Neural cell (in vitro differentiated cells): ENCODE data around the gene GRK3. TPM values are rescaled to one million over a fixed set of nuclear protein-coding genes. Genes with fewer than 3 reads are reported as not detected.

ENCODE experiments used
- H2AFZ ChIP-seq: fragments of 200-600, 300-800 bp; sonication (generic), shearing (Covaris generic); 2 replicates; pipeline ENCODE4 v1.6.0; 2014; ENCODE audit warnings: low read depth, mild to moderate bottlenecking, antibody characterized with exemption, low read length, moderate library complexity
- H3F3A ChIP-seq: fragments of 200-600 bp; shearing (Covaris generic); 2 replicates; pipeline ENCODE4 v1.6.1; 2016; ENCODE audit warnings: mild to moderate bottlenecking, moderate library complexity, mixed read lengths, antibody characterized with exemption, low read length; ENCODE audit not compliant: insufficient read depth, poor library complexity, severe bottlenecking
- H3K27ac ChIP-seq: fragments of 200-600, 300-800 bp; sonication (generic), shearing (Covaris generic); 2 replicates; pipeline ENCODE4 v1.5.1; 2014; ENCODE audit warnings: mild to moderate bottlenecking, low read length, moderate library complexity
- H3K27me3 ChIP-seq: fragments of 300-800, 200-600 bp; sonication (generic), shearing (Covaris generic); 2 replicates; pipeline ENCODE4 v1.6.0; 2014; ENCODE audit warnings: mild to moderate bottlenecking, low read depth, low read length, moderate library complexity; ENCODE audit not compliant: insufficient read depth
- H3K36me3 ChIP-seq: fragments of 300-800, 200-600 bp; sonication (generic), shearing (Covaris generic); 2 replicates; pipeline ENCODE4 v1.5.1; 2014; ENCODE audit warnings: mild to moderate bottlenecking, antibody characterized with exemption, low read length, moderate library complexity; ENCODE audit not compliant: insufficient read depth
- H3K4me2 ChIP-seq: fragments of 300-800, 200-600 bp; sonication (generic), shearing (Covaris generic); 2 replicates; pipeline ENCODE4 v1.6.0; 2014; ENCODE audit warnings: mild to moderate bottlenecking, low read length
- H3K4me3 ChIP-seq: fragments of 300-800, 200-600 bp; sonication (generic), shearing (Covaris generic); 2 replicates; pipeline ENCODE4 v1.5.1; 2014; ENCODE audit warnings: mild to moderate bottlenecking, low read length, moderate library complexity
- H3K79me2 ChIP-seq: fragments of 200-600 bp; shearing (Covaris generic); replicated peaks from 2 replicates; pipeline ENCODE4 v1.6.0; 2014; ENCODE audit warnings: mild to moderate bottlenecking, low read length, moderate library complexity; ENCODE audit not compliant: insufficient read depth
- H3K9ac ChIP-seq: fragments of 300-800, 200-600 bp; sonication (generic), shearing (Covaris generic); 2 replicates; pipeline ENCODE4 v1.6.1; 2016; ENCODE audit warnings: mild to moderate bottlenecking, low read length, mixed read lengths
- H3K9me2 ChIP-seq: fragments of 200-600 bp; shearing (Covaris generic); 2 replicates; pipeline ENCODE4 v1.6.1; 2016; ENCODE audit warnings: mild to moderate bottlenecking, low read length, mixed read lengths; ENCODE audit not compliant: insufficient read depth
- H3K9me3 ChIP-seq: fragments of 200-600, 300-800 bp; sonication (generic), shearing (Covaris generic); 2 replicates; pipeline ENCODE4 v1.6.1; 2016; ENCODE audit warnings: mild to moderate bottlenecking, mixed run types, low read length, moderate library complexity, mixed read lengths
- H4K20me1 ChIP-seq: fragments of 200-600 bp; shearing (Covaris generic); 2 replicates; pipeline ENCODE4 v1.6.1; 2016; ENCODE audit warnings: mild to moderate bottlenecking, mixed run types; ENCODE audit not compliant: insufficient read depth
- EP300 ChIP-seq: fragments of 450-650 bp; conservative IDR thresholded peaks from 2 replicates; pipeline ENCODE4 v1.6.1; 2014; ENCODE audit warnings: antibody characterized with exemption, mild to moderate bottlenecking, moderate library complexity; ENCODE audit not compliant: poor library complexity, severe bottlenecking
- EZH2 ChIP-seq: fragments of 200-600, 300-800 bp; shearing (Covaris generic), sonication (generic); IDR thresholded peaks from 2 replicates; pipeline ENCODE4 v1.6.1; 2014; ENCODE audit warnings: antibody characterized with exemption, low read length, borderline replicate concordance, mild to moderate bottlenecking; ENCODE audit not compliant: insufficient read depth, poor library complexity, severe bottlenecking
- MXI1 ChIP-seq: fragments of 450-650 bp; conservative IDR thresholded peaks from 2 replicates; pipeline ENCODE4 v1.6.1; 2014; ENCODE audit warnings: antibody characterized with exemption, mild to moderate bottlenecking; ENCODE audit not compliant: poor library complexity, severe bottlenecking
- POLR2AphosphoS5 ChIP-seq: IDR thresholded peaks from 2 replicates; pipeline ENCODE4 v1.6.1; 2012
- RAD21 ChIP-seq: fragments of 450-650 bp; conservative IDR thresholded peaks from 2 replicates; pipeline ENCODE4 v1.6.1; 2014; ENCODE audit warnings: antibody characterized with exemption, mild to moderate bottlenecking, moderate library complexity
- SMC3 ChIP-seq: fragments of 450-650 bp; conservative IDR thresholded peaks from 2 replicates; pipeline ENCODE4 v1.6.1; 2014; ENCODE audit warnings: antibody characterized with exemption, mild to moderate bottlenecking, moderate library complexity; ENCODE audit not compliant: poor library complexity
- TAF1 ChIP-seq: IDR thresholded peaks from 2 replicates; pipeline ENCODE4 v1.6.1; 2012; ENCODE audit warnings: low read depth
- polyA plus RNA-seq: library from polyadenylated mRNA; depleted of rRNA; stranded (reverse); fragments of >200 nt; gene quantifications from 2 replicates; pipeline ENCODE4 v1.2.3, GENCODE V29; 2014
- TF ChIP-seq, protein P1 (sequence below): IDR thresholded peaks from 2 replicates; pipeline ENCODE4 v1.6.1; 2012; ENCODE audit warnings: borderline replicate concordance
- TF ChIP-seq, protein P2 (sequence below): fragments of 450-650 bp; IDR thresholded peaks from 2 replicates; pipeline ENCODE4 v1.5.1; 2014; ENCODE audit warnings: antibody characterized with exemption, mild to moderate bottlenecking, moderate library complexity; ENCODE audit not compliant: poor library complexity, severe bottlenecking

GRK3 gene
- polyA plus RNA-seq, 1 donor from 2014 or later, result 9.8 TPM

DNA sequence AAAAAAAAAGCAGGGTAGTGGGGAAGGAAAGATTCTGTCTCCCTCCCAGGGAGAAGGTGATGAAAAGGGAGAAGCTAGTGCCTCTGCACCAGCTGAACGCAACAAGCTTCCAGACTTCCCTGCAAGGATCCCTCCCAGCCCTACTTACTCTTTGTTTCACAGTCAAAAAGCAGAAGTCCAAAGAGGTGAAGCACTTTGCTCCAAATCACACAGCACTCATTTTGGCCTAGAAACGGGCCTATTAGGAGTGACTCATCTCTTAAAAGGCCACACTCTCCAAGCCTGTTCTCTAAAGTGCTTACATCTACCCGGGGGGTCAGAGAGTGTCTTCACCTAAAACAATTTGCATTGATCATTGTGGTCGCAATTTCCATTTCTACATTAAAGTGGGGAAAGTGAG is 17.7 kb upstream of the GRK3 start:
- TF ChIP-seq EP300 (no peak), POLR2AphosphoS5 (no peak), MXI1 (no peak), SMC3 (no peak), EZH2 (no peak), RAD21 (no peak), TAF1 (no peak)
- TF ChIP-seq, protein P1, sequence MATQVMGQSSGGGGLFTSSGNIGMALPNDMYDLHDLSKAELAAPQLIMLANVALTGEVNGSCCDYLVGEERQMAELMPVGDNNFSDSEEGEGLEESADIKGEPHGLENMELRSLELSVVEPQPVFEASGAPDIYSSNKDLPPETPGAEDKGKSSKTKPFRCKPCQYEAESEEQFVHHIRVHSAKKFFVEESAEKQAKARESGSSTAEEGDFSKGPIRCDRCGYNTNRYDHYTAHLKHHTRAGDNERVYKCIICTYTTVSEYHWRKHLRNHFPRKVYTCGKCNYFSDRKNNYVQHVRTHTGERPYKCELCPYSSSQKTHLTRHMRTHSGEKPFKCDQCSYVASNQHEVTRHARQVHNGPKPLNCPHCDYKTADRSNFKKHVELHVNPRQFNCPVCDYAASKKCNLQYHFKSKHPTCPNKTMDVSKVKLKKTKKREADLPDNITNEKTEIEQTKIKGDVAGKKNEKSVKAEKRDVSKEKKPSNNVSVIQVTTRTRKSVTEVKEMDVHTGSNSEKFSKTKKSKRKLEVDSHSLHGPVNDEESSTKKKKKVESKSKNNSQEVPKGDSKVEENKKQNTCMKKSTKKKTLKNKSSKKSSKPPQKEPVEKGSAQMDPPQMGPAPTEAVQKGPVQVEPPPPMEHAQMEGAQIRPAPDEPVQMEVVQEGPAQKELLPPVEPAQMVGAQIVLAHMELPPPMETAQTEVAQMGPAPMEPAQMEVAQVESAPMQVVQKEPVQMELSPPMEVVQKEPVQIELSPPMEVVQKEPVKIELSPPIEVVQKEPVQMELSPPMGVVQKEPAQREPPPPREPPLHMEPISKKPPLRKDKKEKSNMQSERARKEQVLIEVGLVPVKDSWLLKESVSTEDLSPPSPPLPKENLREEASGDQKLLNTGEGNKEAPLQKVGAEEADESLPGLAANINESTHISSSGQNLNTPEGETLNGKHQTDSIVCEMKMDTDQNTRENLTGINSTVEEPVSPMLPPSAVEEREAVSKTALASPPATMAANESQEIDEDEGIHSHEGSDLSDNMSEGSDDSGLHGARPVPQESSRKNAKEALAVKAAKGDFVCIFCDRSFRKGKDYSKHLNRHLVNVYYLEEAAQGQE, result no peak
- TF ChIP-seq, protein P2, sequence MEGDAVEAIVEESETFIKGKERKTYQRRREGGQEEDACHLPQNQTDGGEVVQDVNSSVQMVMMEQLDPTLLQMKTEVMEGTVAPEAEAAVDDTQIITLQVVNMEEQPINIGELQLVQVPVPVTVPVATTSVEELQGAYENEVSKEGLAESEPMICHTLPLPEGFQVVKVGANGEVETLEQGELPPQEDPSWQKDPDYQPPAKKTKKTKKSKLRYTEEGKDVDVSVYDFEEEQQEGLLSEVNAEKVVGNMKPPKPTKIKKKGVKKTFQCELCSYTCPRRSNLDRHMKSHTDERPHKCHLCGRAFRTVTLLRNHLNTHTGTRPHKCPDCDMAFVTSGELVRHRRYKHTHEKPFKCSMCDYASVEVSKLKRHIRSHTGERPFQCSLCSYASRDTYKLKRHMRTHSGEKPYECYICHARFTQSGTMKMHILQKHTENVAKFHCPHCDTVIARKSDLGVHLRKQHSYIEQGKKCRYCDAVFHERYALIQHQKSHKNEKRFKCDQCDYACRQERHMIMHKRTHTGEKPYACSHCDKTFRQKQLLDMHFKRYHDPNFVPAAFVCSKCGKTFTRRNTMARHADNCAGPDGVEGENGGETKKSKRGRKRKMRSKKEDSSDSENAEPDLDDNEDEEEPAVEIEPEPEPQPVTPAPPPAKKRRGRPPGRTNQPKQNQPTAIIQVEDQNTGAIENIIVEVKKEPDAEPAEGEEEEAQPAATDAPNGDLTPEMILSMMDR, result no peak
- H3K9me3 ChIP-seq, result no peaks in the 10 kb centered on the region
- no peaks in the 10 kb centered on the region for H3F3A ChIP-seq
- no peak overlapping the region for H3K4me2 ChIP-seq
- no peaks in the 10 kb centered on the region for H3K27me3 ChIP-seq
- no peaks in the 10 kb centered on the region for H4K20me1 ChIP-seq
- H3K79me2 ChIP-seq, result no peaks in the 10 kb centered on the region
- no peak overlapping the region for H2AFZ ChIP-seq
- H3K9me2 ChIP-seq, result no peaks in the 10 kb centered on the region
- H3K36me3 ChIP-seq, result no peaks in the 10 kb centered on the region
- H3K9ac ChIP-seq, result no peak overlapping the region
- no peak overlapping the region for H3K27ac ChIP-seq
- H3K4me3 ChIP-seq, result no peak overlapping the region

DNA sequence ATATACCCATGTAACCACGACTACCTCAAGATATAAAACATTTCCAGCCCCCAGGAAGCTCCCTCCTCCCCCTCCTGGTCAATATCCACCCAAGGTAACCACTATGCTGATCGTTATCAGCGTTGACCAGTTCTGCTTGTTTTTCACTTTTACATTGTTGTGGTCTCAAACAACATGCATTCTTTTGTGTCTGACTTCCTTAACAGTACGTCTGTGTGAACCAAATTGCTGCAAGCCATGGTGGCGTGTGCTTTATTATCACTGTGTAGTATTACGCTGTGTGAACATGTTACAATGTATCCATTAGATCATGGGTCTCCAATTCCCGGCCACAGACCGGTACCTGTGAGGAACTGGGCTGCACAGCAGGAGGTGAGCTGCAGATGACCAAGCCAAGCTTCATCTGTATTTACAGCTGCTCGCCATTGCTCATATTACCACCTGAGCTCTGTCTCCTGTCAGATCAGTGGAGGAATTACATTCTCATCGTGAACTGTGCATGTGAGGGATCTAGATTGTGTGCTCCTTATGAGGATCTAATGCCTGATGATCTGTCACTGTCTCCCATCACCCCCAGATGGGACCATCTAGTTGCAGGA is 15.5 kb upstream of the GRK3 start:
- Histone ChIP-seq H2AFZ (no peak overlapping the region), H4K20me1 (no peaks in the 10 kb centered on the region)
- TF ChIP-seq, protein P1, result no peak

More for the DNA sequence above, 15.5 kb upstream of the GRK3 start:
- H3F3A ChIP-seq, result no peaks in the 10 kb centered on the region
- no peak overlapping the region for H3K4me2 ChIP-seq
- H3K4me3 ChIP-seq, result no peak overlapping the region
- H3K9ac ChIP-seq, result no peak overlapping the region
- no peaks in the 10 kb centered on the region for H3K9me2 ChIP-seq
- H3K27ac ChIP-seq, result no peak overlapping the region
- H3K27me3 ChIP-seq, result no peaks in the 10 kb centered on the region
- H3K9me3 ChIP-seq, result no peaks in the 10 kb centered on the region
- no peaks in the 10 kb centered on the region for H3K36me3 ChIP-seq
- H3K79me2 ChIP-seq, result no peaks in the 10 kb centered on the region
